ENCODE data around the gene FOXO3. TPM values are rescaled to one million over a fixed set of nuclear protein-coding genes. Genes with fewer than 3 reads are reported as not detected.
"Not testable (repeated sequence)": the region's sequence is repeated elsewhere in the genome, so short reads cannot be mapped to it uniquely, and the experiment has no call there.

The FOXO3 gene
- total RNA-seq, 3 donors from 2014 or later (not counting 1 experiment from before 2014, with no cell fraction given) = 43.1 to 70.4 (median 51.3) TPM

DNA sequence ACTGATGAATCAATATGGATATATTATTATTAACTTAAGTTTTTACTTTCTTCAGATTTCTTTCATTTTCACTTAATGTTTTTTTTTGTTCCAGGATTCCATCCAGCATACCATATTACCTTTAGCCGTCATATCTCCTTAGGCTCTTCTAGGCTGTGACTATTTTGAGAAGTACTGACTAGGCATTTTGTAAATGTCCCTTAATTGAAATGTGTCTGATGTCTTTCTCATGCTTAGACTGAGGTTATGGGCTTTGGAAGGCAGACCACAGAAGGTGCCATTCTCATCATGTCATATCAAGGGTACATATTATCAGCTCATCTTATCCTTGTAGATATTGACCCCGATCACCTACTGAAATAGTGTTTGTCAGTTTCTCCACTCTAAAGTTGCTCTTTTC lies 101.3 kb downstream of the FOXO3 start:
- intact Hi-C loops (cut with micrococcal nuclease) = no loop called here
- H3K27me3 ChIP-seq (ENCODE audit: control insufficient read depth, insufficient read depth, low read length) = no peaks in the 10 kb centered on the region
- no peaks in the 10 kb centered on the region for H3K4me1 ChIP-seq (ENCODE audit: control insufficient read depth, insufficient read depth, low read length)
- WGBS (ENCODE audit: insufficient coverage) = 94% methylated on average over 1 of the region's 2 CpGs
- ATAC-seq (no peak), DNase-seq (no peak)
- H3K27ac ChIP-seq (ENCODE audit: low read length) = no peak overlapping the region
- no peak overlapping the region for H3K4me3 Mint-ChIP-seq
- peaks cover 40 to 57% of the 10 kb centered on the region in 2 donors for H3K4me1 Mint-ChIP-seq
- H3K36me3 ChIP-seq (ENCODE audit: control insufficient read depth, insufficient read depth, low read length) = peaks cover 10% of the 10 kb centered on the region
- peak overlapping the region; percentile 6 to 19 for H3K27ac Mint-ChIP-seq
- H3K9me3 ChIP-seq (ENCODE audit: control insufficient read depth, insufficient read depth, low read length) = no peaks in the 10 kb centered on the region
- H3K4me3 ChIP-seq (ENCODE audit: low read length) = no peak overlapping the region
- no peaks in the 10 kb centered on the region for H3K27me3 Mint-ChIP-seq (ENCODE audit: low read depth in 2 of 2)
- TF ChIP-seq, protein P1, sequence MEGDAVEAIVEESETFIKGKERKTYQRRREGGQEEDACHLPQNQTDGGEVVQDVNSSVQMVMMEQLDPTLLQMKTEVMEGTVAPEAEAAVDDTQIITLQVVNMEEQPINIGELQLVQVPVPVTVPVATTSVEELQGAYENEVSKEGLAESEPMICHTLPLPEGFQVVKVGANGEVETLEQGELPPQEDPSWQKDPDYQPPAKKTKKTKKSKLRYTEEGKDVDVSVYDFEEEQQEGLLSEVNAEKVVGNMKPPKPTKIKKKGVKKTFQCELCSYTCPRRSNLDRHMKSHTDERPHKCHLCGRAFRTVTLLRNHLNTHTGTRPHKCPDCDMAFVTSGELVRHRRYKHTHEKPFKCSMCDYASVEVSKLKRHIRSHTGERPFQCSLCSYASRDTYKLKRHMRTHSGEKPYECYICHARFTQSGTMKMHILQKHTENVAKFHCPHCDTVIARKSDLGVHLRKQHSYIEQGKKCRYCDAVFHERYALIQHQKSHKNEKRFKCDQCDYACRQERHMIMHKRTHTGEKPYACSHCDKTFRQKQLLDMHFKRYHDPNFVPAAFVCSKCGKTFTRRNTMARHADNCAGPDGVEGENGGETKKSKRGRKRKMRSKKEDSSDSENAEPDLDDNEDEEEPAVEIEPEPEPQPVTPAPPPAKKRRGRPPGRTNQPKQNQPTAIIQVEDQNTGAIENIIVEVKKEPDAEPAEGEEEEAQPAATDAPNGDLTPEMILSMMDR (IDR thresholded peaks at IDR 0.05) = no peak
- no peaks in the 10 kb centered on the region for H3K9me3 Mint-ChIP-seq
- H3K36me3 Mint-ChIP-seq = no peaks in the 10 kb centered on the region

GRCh38 chr6:108662702-108663101 lies 102.0 kb downstream of the FOXO3 start:
- Mint-ChIP-seq H3K4me3 (no peak overlapping the region), H3K36me3 (no peaks in the 10 kb centered on the region), H3K4me1 (peaks cover 40 to 57% of the 10 kb centered on the region in 2 donors), H3K27me3 (ENCODE audit: low read depth in 2 of 2) (no peaks in the 10 kb centered on the region), H3K27ac (peak overlapping the region in 1 of 2 donors; percentile 19), H3K9me3 (no peaks in the 10 kb centered on the region)
- no peak for DNase-seq
- Histone ChIP-seq H3K27me3 (ENCODE audit: control insufficient read depth, insufficient read depth, low read length) (no peaks in the 10 kb centered on the region), H3K36me3 (ENCODE audit: control insufficient read depth, insufficient read depth, low read length) (peaks cover 10% of the 10 kb centered on the region), H3K4me3 (ENCODE audit: low read length) (no peak overlapping the region), H3K4me1 (ENCODE audit: control insufficient read depth, insufficient read depth, low read length) (no peaks in the 10 kb centered on the region), H3K9me3 (ENCODE audit: control insufficient read depth, insufficient read depth, low read length) (no peaks in the 10 kb centered on the region), H3K27ac (ENCODE audit: low read length) (no peak overlapping the region)
- ATAC-seq = no peak
- intact Hi-C loops (cut with micrococcal nuclease) = no loop called here
- TF ChIP-seq, protein P1 (IDR thresholded peaks at IDR 0.05) = no peak
- WGBS (ENCODE audit: insufficient coverage) = 97% methylated on average over 2 of the region's 2 CpGs

DNA sequence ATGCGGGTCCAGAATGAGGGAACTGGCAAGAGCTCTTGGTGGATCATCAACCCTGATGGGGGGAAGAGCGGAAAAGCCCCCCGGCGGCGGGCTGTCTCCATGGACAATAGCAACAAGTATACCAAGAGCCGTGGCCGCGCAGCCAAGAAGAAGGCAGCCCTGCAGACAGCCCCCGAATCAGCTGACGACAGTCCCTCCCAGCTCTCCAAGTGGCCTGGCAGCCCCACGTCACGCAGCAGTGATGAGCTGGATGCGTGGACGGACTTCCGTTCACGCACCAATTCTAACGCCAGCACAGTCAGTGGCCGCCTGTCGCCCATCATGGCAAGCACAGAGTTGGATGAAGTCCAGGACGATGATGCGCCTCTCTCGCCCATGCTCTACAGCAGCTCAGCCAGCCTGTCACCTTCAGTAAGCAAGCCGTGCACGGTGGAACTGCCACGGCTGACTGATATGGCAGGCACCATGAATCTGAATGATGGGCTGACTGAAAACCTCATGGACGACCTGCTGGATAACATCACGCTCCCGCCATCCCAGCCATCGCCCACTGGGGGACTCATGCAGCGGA lies 102.9 kb downstream of the FOXO3 start:
- 96% methylated on average over 23 of the region's 30 CpGs for WGBS (ENCODE audit: insufficient coverage)
- not testable (repeated sequence) for H3K27ac Mint-ChIP-seq; H3K4me3 ChIP-seq (ENCODE audit: low read length)

DNA sequence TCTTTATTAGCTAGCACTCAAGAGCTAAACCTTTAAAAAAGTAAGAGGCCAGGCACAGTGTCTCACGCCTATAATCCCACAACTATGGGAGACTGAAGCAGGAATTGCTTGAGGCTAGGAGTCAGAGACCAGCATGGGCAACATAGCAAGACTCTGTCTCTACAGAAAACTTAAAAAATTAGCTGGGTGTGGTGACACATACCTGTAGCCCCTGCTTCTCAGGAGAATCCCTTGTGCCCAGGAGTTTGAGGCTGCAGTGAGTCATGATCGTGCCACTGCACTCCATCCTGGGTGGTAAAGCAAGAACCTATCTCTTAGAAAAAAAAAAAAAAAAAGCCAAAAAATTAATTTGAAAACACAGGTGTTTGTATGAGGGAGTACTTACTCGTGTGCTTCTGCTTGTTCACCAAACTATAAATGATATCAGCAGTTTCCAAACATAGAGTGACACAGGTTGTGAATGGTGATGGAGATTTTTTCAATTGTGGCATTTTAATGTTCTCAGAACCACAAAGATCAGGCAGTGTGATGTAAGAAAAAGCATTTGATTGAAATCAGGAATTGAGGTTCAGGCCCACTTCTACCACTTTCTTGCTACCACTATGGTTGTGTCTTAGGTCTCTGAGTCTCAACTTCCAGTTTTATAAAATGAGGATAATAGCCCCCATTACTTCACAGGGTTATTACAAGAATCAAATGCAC lies 104.9 kb downstream of the FOXO3 start:
- intact Hi-C loops (cut with micrococcal nuclease) = no loop called here
- ATAC-seq = no peak

More for the DNA sequence above, 102.9 kb downstream of the FOXO3 start:
- H3K9me3 ChIP-seq (ENCODE audit: control insufficient read depth, insufficient read depth, low read length); H3K9me3 Mint-ChIP-seq; H3K27me3 ChIP-seq (ENCODE audit: control insufficient read depth, insufficient read depth, low read length); intact Hi-C loops (cut with micrococcal nuclease); DNase-seq; H3K27ac ChIP-seq (ENCODE audit: low read length); H3K4me3 Mint-ChIP-seq; ATAC-seq; H3K4me1 ChIP-seq (ENCODE audit: control insufficient read depth, insufficient read depth, low read length); H3K36me3 Mint-ChIP-seq; H3K27me3 Mint-ChIP-seq (ENCODE audit: low read depth in 2 of 2): not testable (repeated sequence)
- H3K36me3 ChIP-seq (ENCODE audit: control insufficient read depth, insufficient read depth, low read length) = peaks cover 10% of the 10 kb centered on the region
- H3K4me1 Mint-ChIP-seq = peaks cover 40 to 57% of the 10 kb centered on the region in 2 donors

More for the DNA sequence above, 104.9 kb downstream of the FOXO3 start:
- H3K9me3 ChIP-seq (ENCODE audit: control insufficient read depth, insufficient read depth, low read length) = no peaks in the 10 kb centered on the region
- WGBS (ENCODE audit: insufficient coverage) = 87% methylated on average over 3 of the region's 3 CpGs
- no peak overlapping the region for H3K27ac ChIP-seq (ENCODE audit: low read length)
- peaks cover 54 to 64% of the 10 kb centered on the region in 2 donors for H3K4me1 Mint-ChIP-seq
- no peak overlapping the region for H3K4me3 Mint-ChIP-seq
- no peak overlapping the region for H3K4me3 ChIP-seq (ENCODE audit: low read length)
- H3K4me1 ChIP-seq (ENCODE audit: control insufficient read depth, insufficient read depth, low read length) = peaks cover 4% of the 10 kb centered on the region
- no peaks in the 10 kb centered on the region for H3K36me3 Mint-ChIP-seq
- TF ChIP-seq, protein P1 (IDR thresholded peaks at IDR 0.05) = no peak
- H3K9me3 Mint-ChIP-seq = no peaks in the 10 kb centered on the region
- no peak for DNase-seq
- no peaks in the 10 kb centered on the region for H3K27me3 ChIP-seq (ENCODE audit: control insufficient read depth, insufficient read depth, low read length)
- H3K36me3 ChIP-seq (ENCODE audit: control insufficient read depth, insufficient read depth, low read length) = peaks cover 10% of the 10 kb centered on the region
- H3K27me3 Mint-ChIP-seq (ENCODE audit: low read depth in 2 of 2) = no peaks in the 10 kb centered on the region
- H3K27ac Mint-ChIP-seq = no peak overlapping the region
